ENCODE measurements around the gene LRRC8D.

The LRRC8D gene

DNA sequence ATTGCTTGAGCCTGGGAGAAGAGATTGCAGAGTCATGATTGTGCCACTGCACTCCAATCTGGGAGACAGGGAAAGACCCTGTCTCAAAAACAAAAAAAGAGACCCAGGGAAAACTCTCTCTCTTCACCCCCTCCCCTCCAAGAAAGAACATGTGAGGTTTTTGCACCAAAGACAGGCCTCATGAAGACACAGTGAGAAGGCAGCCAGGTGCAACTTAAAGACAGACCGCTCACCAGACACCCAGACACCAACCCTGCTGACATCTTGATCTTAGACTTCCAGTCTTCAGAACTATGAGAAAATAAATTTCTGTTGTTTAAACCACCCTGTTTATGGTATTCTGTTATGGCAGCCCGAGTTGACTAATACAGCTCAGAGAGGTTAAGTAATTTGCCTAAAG, 13.3 kb upstream of the LRRC8D start:
- DNase-seq (ENCODE audit: low spot score): no peak

DNA sequence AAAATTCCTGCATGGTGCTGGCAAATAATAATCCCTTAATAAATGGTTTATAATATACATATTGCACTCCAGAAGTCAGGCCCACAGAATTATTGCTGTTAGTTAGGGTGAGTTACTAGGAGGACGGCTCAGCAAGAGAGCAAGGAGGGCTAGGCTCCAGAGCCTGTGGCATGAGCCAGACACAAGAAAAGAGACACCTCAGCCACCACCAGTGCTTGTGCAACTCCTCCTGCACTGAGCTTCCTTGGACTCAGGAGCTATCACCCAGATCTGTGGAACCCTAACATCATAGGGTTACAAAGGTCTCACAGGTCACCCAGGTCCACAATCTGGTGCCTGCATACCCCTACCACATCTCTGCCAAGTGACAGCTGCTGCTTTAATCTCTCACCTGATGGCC, 12.8 kb upstream of the LRRC8D start:
- DNase-seq (ENCODE audit: low spot score): no peak

DNA sequence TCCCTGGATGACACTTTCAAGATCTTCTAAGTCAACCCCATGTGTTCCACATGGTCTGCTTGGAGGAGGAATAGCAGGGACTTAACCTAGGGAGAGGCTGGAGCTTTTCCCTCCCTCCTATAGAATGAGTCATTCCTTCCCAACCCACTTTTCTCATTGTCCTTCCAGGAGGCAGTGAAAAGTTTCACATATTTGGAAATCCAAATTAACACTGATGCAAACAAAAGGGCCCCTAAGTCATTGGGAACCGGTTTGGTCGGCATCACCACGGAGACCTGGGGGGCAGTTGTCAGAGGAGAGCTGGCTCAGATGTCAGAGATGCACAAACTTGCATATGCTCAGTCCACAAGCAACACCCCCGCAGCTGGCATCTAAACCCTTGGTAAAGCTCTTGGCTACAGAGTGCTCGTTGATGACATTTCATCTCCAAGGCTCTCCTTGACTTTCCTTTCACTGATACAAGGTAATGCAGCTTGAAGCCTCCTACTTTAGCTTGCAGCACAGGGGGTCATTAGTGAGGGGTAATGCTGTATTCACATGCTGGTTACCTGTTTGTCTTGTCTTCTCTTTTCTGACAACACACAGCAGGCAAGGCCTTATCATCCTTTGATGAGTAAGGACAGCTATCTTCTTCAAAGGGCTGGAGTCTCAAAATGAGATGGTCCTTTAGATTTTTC, 12.3 kb upstream of the LRRC8D start:
- DNase-seq (ENCODE audit: low spot score): no peak

DNA sequence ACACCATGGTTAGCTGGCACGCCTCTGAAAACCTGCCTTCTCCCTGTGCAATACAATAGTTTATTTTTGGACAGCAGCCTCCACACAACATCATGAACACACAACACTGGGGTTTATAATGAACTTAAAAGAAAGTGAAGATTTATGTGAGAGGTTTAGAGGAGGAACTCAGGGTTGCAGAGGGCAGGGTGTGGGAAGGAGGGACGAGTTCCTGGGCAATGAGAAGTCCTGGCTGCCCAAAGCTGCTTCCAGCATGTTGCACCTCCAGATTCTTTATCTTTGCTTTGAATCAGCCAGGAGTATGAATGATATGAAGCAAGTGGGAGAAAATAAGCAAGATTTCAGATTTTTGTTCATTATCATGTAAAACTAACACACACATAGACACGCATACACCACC, 11.3 kb upstream of the LRRC8D start:
- no peak for DNase-seq (ENCODE audit: low spot score)

DNA sequence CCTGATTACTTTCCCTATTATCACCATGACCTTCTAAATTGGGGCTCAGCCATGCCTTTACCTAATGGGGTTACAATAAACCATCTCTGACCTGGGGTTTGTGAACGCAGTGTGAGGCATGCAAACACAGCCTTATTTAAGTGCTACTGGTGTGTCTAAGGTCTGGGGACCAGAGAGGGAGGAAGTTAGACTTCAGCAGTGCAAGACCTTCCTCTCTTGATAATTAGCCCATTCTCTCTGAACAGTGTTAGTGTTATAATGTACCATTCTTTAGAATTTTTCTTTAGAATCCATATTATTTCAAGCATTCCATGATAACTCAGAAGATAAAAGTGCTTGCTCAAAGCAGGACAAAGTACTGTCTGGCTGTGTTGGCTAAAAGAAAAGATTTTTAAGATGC, 10.5 kb upstream of the LRRC8D start:
- no peak for DNase-seq (ENCODE audit: low spot score)

DNA sequence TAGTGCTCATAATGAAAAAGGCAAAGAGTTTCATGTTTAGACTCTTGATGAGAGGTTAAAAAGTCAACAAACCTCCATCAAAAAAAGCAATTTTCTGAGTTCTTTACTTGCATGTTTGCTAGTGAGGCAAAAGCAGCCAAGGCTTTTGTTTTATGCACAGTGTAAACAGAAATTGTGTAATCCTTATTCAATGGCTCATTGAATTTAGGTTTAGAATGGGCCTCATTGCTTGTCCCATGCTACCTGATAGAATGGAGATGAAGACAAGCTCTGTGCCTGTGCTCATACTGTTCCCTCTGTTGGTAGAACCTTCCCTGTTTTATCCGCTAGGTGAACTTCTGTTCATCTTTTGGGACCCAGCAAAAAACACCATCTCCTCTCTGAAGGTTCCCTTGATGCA, 10.0 kb upstream of the LRRC8D start:
- DNase-seq (ENCODE audit: low spot score): no peak

DNA sequence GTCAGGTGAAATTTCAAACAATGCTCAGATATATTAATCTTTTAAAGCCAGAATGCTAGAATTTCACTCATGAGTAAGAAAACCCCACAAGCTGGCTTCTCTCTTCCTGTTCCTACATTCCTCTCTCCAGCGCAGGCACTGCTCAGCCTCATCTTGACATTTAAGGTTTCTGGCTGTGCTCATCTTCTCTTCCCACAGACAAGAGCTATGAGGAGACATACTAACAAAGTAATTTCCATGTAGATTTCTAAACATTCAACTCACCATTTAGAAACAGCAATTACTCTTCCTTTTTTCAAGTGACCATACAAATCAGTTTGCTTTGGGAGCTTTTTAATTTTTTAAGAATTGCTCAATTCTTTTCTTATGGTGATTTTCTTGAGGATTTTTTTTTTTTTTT, 7.8 kb upstream of the LRRC8D start:
- DNase-seq (ENCODE audit: low spot score): no peak

DNA sequence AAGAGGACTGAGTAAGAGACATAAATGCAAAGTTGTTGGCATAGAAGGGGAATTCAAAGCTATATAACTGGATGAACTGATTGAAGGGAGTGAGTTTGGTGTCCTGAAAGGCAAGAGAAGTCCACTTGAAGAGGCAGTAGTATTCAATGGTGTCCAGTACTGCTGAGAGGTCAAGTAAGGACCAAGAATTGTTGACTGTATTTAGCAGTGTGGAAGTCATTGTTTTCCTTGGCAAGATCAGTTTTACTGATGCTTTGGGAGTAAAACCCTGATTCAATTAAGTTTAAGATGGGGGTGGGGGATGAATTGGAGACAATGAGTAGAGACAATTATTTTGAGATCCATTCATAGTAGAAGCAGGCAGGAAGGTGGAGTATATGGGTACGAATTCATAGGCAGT, 5.8 kb upstream of the LRRC8D start:
- no peak for DNase-seq (ENCODE audit: low spot score)

DNA sequence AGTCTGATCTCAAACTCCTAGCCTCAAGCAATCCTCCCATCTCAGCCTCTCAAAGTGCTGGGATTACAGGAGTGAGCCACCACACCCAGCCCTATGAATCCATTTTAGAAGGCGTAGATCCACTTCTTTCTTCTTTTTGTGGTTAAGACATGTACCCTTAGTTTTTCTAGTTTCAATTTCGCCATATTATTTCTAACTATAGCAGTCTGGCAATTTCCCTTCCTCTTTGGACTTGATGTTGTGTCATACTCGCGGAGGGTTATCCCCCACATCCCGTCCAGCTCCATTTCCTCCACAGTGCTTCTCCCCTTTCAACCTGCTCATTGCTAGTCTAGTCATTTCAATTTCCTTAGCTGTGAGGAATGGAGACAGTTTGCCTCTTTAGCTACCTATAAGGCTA, 5.2 kb upstream of the LRRC8D start:
- DNase-seq (ENCODE audit: low spot score): peak; percentile 55

DNA sequence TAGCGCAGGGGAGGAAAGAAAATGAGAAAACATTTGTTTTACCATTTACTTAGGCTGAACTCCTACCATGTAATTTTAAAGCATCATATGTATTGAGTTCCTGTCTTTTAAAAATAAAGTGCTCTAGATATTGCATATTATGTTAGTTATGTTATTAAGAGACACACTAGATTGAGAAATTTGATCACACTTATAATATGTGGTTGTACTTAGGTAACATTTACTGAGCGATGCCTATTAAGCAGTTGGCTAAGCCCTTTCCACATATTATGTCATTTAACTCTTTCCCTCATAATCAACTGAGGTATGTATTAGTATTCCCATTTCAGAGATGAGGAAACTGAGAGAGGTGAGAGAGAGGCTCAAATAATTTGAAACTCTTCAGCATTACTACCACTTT, 4.5 kb upstream of the LRRC8D start:
- no peak for DNase-seq (ENCODE audit: low spot score)

DNA sequence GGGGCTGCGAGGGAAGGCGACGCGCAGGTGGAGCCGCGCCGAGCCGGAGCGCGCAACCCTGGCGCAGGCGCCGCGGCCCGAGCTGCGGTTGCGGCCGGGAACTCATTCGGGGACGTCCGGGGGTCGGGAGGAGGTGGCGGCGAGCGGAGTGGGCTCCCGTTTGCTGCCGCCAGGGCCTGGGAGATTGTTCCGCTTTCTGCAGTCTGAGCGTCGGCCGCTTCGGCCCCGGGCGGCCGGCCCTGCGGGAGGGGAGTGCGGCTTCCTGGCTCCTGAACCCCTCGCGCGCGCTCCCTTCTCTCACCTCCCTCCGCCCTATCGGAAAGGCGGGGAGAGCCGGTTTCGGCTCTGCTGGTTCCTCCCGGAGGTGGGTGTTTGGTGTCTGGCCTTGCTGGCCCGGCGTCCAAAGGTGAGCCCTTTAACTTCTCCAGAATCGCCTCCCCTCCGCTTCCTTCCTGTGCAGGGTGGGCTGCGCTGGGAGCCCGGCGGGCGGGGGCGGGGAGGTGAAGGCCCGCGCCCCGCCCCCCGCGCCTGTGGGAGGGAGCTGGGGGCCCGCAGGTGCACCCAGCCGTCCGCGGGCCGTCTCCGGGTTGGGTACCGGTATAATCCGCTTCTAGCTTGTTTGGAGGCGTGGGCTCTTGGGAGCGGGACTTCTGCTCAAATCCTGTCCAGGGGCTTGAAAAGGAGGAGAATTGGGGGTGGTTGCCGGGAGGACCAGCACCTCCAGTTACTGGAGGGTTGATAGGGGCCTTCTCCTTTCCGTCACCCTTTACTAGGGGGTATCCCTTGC, 683 bp downstream of the LRRC8D start:
- DNase-seq (ENCODE audit: low spot score): peak; percentile 42

DNA sequence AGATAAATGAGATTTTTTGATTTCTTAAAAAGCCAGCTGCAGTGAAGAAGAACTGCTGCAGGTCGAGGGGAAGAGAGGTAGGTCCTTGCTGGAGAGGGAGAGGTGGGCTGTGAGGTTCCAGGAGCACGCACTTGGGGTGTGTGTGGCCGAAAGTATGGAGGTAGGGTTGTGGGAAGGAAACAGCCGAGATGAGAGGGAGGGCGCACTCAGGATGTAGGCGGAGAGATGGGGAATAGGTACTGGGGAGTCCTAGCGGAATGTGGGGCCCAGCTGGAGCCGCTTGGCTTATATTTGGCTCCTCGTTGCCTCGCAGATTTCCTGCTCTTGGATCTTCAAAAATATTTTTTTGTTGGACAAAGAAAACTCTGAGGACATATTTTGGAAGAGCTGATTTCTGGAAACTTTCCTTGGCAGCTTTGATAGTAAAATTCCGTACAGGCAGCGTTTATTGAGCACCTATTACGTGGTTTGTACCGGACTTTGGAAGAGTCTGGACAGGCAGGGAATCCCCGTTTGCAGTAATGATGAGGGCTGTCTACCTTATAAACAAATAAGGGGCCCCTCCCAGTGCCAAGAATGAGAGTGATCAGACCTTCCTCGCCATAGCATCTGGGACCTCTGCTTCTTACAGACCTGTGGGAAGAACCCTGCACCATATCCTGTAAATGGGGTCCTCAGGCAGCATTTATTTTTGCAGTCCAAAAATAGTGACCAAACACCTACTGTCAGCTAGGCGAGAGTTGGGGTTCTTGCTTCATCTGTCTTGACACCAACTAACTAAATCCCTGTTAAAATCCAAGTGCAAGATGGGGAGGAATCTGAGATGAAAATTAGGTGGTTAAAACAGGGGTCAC, 1.5 kb downstream of the LRRC8D start:
- no peak for DNase-seq (ENCODE audit: low spot score)

DNA sequence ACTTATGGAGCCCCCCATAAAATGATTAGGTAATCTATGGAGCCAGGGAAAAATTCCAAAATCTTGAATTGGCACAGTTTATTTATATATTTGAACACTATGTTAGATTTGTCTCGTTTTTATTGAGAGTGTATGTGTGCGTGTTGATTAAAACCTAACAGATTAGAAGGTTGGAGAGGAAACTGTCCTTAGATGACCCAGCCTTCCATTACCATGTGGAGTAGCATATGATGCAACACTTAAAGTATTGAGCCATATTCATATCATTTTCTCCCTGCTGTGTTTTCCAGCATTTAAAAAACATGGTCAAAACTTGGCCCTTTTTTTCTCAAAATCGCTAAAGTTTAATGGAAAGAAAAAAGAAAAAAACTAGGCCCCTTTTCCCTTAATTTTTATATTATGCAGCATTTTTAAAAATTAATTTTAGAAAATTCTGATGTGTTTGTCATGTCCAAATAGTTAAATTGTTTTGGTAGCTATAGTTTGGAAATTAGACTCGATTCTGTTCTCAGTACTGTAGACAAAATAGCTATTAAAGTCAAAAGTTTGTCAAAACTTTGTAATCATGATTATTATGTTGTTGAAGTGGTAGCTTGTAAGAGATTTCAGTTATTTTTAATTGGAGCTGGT, 2.3 kb downstream of the LRRC8D start:
- no peak for DNase-seq (ENCODE audit: low spot score)

DNA sequence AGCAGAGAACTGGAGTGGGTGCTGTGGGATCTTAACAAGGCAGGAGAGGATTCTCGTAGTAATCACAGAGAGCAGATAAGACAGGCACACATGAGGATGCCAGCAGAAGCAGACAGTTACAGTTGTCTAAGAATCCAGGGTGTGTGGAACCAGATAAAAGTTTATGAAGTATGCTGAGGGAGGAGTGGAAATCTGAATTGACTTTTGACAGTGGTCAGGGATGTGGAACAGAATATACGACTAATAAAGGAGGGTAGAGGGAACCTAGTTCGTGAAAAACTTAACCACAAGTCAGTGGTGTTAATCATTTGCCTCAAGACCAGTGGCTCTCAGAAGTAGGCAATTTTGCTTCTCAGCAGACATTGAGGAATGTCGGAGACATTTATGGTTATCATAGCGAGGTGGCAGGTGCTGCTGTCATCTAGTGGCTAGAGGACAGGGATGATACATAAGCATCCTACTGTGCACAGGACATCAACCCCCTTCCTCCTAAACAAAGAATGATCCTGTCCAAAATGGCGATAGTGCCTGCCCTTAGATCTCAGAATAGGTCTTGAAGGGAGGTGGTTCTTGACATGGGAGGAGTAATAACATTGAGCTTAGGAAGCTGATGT, 3.0 kb downstream of the LRRC8D start:
- DNase-seq (ENCODE audit: low spot score): no peak

DNA sequence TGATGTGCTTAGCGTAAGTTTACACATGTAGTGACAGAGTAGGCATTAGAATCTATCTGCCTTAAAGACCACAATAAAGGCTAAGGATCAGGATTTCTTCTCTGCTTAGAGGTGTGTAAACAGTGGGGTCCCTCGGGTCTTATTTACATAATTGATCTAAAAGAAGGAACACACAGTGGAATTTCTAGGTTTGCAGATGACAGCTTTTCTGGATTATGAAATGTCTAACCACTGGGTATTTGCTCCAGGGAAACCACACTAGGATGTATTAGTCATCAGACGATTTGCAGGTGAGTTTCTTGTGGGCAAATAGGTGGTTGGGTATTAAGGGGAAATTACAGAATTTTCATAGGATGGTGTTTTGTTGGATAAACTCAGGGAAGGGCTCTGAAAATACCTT, 5.8 kb downstream of the LRRC8D start:
- no peak for DNase-seq (ENCODE audit: low spot score)

DNA sequence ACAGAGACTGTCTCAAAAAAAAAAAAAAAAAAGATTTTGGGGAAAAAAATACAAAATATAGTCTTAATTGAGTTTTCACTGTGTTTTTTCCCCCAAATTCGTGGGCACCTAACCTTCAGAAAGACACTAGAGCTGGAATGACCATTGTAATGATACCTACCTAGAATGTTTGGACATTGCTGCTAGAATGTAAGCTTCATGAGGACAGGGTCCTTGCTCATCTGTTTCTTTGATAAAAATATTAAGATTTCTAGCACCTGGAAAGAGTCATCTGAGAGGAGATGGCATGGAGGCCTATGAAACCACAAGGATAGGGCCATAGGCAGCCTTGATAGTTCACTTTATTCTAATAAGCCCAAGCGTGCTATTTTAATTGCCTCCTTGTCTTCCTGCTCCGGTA, 6.5 kb downstream of the LRRC8D start:
- DNase-seq (ENCODE audit: low spot score): no peak

DNA sequence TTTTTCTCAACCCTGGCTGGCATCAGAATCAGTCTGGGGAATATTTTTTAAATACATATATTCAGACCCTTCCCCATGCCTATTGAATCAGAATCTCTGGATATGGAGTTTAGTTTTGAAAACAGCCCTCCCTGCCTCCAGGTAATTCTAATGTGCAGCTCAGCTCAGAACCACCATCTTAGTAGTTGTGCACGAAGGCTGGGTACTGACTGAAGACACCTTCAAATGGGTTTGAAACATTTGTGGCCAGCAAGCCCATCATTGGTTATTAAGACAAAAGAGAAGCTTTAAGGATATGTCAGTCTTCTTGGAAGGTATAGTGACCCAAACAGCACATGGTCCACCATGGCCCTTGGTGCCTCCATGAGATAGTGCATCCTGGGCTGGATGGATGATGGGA, 7.1 kb downstream of the LRRC8D start:
- DNase-seq (ENCODE audit: low spot score): no peak

DNA sequence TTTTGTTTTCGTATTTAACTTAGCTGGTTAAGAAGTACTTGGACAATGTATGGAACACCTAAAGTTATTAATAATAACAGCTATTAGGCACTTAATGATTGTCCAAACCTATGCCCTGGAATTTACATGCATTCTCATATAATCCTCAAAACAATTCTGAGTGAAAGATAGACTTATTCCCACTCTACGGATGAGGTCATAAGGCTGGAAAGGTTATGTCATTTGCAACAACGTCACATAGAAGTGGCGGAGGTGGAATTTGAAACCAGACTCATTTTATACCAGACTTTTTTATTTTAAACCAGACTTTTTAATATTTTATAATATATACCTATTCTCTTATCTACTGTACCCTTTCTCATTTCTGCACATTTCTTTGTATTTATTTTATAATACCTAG, 8.4 kb downstream of the LRRC8D start:
- no peak for DNase-seq (ENCODE audit: low spot score)

DNA sequence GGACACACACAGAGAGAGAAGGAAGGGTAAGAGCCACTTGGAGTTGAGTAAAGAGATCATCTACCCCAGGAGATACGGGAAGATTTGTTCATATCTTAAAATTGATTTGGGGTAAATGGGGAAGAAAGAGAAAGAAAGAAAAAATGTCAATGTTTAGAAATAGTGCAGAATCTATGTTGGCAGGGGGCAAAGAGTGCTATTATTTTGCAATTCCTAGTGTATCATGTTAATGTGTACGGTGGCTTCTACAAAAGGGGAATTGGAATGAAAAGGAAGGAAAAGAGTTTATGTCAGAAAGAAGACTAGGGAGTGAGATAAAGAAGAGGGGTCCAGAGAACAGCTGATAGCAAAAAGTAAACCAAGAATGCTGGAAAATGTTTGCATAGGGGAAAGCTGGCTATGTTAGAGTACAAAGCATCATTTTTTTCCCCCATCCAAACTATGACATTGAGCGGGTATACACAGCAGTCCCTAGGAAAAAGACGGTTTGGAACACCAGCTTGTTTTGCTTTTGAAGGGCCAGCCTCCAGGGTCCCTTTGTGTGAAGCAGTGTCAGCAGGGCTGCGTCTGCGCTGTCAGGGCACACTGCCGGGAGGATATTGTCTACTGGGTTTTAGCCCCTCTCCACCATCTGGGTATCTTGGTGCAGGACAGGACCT, 10.8 kb downstream of the LRRC8D start:
- peak; percentile 72 for DNase-seq (ENCODE audit: low spot score)

DNA sequence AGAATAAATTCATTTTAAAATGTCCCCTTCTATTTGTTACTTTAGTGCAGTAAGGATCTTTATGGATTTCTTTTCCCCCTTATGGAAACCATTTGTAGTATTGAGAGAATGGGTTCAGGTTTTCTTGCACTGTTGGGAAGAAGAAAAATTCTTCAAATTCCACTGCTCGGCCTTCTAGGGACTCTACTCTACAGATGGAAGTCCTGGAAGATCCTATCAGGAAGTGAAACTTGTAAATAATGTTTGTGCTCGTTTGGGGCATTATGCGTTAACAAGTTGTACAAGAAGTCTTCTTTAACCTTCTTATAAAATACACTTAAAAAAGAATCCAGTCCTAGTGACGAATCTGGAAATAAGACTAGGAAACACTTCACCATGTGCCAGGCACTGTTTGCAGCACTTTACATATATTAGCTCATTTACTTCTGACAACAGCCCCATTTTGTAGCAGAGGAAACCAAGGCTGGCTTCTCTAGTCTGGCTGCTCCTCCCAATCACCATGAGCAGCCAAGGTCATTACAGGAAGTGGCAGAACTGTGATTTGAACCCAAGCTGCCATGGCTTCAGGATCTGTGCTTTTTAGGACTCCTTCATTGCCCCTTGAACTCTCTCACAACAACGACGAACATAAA, 11.8 kb downstream of the LRRC8D start:
- peak; percentile 53 for DNase-seq (ENCODE audit: low spot score)

All from Ammon's horn (tissue), 1 donor.